Uterus (tissue), 2 donors: Measurements from ENCODE around the gene CCDC34.

ENCODE experiments used
- CTCF ChIP-seq, 4 experiments: fragments of 200-600 bp in 2 of 4; fragments of 450-650 bp in 2 of 4; sonication (generic) in 2 of 4; IDR thresholded peaks; one replicate each; pipeline ENCODE4 v1.5.1; 2016 to 2019; ENCODE audit warnings: antibody characterized with exemption in 4 of 4, mild to moderate bottlenecking in 2 of 4, moderate library complexity in 1 of 4
- POLR2A ChIP-seq, 2 donors: fragments of 450-650 bp; IDR thresholded peaks; one replicate each; pipeline ENCODE4 v1.6.1; 2016; ENCODE audit warnings: antibody characterized with exemption in 2 of 2, mild to moderate bottlenecking in 1 of 2, moderate library complexity in 1 of 2

- TF ChIP-seq CTCF (IDR thresholded peaks at IDR 0.05) = no peak
- TF ChIP-seq POLR2A (IDR thresholded peaks at IDR 0.05) = no peak
Observed at GRCh38 chr11:27408246-27408800, 45.3 kb upstream of the CCDC34 start.
